Stimulated activated CD4-positive, alpha-beta T cell treated with anti-CD3 and anti-CD28 coated beads, Interleukin-12 subunit alpha, Interleukin-12 subunit beta, amount 100 ng/mL, for 4 hours (primary cell): ENCODE results near the gene FARS2.
"Not testable (repeated sequence)": the region's sequence is repeated elsewhere in the genome, so short reads cannot be mapped to it uniquely, and the experiment has no call there.

ENCODE experiments used
- DNase-seq: peaks from one replicate; pipeline ENCODE4 v3.0.0-alpha.2; 2020

The FARS2 gene

GRCh38 chr6:5776104-5776503 lies 514.8 kb downstream of the FARS2 start:
- DNase-seq = no peak

GRCh38 chr6:5776706-5777390 lies 515.5 kb downstream of the FARS2 start:
- DNase-seq = no peak

DNA sequence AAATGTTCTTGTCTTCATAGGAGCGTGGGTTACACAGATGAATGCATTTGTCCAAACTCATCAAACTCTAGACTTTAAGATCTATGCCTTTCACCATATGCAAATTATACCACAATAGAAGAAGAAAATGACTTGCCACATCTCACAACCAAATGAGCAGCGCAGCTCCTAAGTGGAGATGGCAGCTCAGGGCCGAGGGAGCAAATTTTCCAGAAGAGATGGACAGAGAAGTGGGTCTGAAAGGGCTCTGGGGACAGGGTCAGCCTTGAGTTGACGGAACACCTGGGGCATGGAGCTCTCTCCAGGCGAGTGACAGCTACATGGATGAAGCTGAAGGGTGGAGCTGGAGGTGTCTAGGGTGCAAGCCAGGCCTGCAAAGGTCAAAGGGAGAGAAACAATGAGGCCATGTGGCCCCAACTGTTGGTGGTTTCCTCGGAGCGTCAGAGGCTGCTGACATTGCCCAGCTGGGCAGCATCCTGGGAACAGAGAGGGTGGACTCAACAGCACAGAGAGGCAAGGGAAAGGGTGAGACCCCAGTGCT lies 517.1 kb downstream of the FARS2 start:
- DNase-seq = no peak

GRCh38 chr6:5778906-5779305 lies 517.6 kb downstream of the FARS2 start:
- no peak for DNase-seq

- no peak for DNase-seq
These were observed 519.7 kb downstream of the FARS2 start for GRCh38 chr6:5781019-5781418.

GRCh38 chr6:5781966-5782556 lies 520.7 kb downstream of the FARS2 start:
- DNase-seq = no peak

GRCh38 chr6:5782783-5783547 lies 521.7 kb downstream of the FARS2 start:
- DNase-seq = no peak

DNA sequence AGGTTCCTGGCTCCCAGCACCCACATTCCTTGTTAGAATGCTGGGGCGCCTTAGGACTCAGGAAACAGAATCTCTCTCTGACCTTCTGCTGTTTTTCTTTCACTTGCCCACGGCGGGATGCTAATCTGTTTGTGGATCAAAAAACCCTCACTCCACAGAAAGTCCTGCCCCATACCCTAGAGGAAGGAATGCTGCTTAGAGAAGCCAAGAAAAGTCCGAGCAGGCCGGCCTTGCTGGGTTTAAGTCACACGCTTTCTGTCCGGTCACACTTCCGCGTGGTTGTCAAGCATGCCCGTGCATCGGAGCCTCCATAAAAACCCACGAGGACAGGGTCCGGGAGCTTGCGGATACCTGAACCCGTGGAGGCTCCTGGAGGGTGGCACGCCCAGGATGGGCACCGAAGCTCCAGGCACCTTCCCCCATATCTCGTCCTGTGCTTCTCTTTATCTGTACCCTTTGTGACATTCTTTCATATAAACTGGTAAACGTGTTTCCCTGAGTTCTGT lies 522.3 kb downstream of the FARS2 start:
- no peak for DNase-seq

- no peak for DNase-seq
These were observed 523.9 kb downstream of the FARS2 start for GRCh38 chr6:5785249-5785648.

DNA sequence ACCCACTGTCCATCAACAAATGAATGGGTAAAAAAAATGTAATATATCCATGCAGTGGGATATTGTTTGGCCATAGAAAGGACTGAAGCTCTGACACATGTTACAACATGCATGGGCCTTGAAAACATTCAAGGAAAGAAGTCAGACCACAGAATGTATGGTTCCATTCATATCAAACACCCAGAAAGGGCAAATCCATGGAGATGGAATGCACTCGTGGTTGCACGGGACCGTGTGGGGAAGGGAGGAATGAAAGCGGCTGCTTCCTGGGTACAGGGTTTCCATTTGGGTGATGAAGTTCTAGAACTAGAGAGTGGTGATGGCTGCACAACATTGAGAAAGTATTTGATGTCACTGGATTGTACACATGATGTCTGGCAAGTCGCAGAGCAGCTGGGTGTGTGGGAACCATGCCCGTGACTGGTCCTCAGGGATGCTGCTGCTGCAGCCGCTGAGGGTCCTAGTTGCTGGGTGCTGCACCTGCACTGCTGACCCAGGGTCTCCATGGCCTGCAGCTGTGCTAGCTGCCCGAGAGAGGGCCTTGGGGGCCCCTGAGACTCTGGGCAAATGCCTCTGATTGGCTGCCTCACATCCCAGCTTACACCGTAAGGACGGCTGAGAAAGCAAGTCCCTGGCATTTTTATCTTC lies 525.1 kb downstream of the FARS2 start:
- DNase-seq = no peak

DNA sequence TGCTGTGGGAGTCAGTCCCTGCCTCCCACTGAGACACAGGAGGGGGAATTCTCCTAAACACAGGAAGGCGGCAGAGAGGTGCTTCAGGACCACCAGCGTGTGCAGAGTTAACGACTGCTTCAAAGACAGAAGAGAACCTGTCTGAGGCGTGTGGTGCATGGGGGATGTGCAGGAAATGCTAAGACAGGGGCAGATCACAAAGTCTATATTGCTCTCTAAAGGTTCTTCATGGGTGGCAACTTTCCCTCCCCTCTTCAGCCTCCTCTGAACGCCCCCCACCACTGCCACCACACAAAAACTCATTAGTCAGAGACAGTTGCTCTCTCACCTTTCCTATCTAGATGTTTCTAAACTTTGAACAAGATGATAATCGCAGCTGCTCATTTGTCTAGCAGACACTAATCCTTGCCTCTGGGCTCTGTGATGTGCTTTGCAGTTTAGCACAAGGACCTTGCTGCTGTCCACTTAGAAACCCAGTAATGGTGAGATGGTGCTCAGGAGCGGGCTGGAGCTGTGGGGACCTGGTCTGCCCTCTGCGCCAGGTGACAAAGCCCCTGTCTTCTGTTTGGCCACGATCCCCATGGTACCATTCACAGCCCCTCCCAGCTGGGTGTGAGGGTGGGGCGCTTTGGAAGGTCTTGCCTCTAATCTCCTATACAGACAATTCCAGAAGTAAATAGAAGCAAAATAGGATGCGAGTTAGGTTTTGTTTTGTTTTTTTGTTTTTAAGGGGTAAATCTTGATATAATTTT lies 525.8 kb downstream of the FARS2 start:
- DNase-seq = no peak

- not testable (repeated sequence) for DNase-seq
These were observed 528.1 kb downstream of the FARS2 start for GRCh38 chr6:5789426-5789825.

- DNase-seq = not testable (repeated sequence)
These were observed 535.2 kb downstream of the FARS2 start for GRCh38 chr6:5796555-5796954.

- not testable (repeated sequence) for DNase-seq
These were observed 545.1 kb downstream of the FARS2 start for GRCh38 chr6:5806406-5806805.

- no peak for DNase-seq
These were observed 548.1 kb downstream of the FARS2 start for GRCh38 chr6:5809450-5809849.

DNA sequence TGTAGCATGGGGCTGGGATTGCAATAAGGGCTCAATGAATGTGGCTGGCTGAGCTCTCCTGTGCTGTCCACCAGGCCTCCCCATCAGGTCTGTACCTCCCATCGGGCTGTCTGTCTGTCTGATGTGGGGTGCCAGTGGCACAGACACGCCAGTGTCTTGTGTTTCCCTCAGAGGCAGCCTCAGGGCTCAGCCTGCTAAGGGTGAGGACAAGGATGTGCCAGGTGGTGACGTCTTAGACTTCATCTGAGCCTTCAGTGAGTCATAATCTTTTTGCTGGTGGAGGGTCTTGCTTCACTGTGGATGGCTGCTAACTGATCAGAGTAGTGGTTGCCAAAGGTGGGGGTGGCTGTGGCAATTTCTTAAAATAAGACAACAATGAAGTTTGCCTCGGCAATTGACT lies 550.7 kb downstream of the FARS2 start:
- no peak for DNase-seq

GRCh38 chr6:5813625-5814027 lies 552.3 kb downstream of the FARS2 start:
- no peak for DNase-seq

- DNase-seq = no peak
These were observed 552.8 kb downstream of the FARS2 start for GRCh38 chr6:5814116-5814515.

- DNase-seq = no peak
These were observed 553.6 kb downstream of the FARS2 start for GRCh38 chr6:5814901-5815300.

DNA sequence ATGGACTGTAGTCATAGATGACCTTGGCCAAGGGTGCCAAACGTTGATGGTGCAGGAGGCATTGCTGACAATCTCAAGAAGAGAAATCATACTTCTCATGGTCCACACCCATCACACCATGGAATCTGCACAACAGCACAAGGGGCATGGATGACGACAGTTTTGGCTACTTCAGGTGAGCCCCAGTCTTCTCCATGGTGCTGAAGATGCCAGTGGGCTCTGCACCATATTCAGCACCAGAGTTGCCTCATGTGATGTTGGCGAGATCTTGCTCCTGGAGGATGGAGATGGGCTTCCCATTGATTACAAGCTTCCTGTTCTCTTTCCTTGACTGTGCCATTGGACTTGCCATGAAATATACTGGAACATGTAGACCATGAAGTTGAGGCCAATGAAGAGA lies 556.6 kb downstream of the FARS2 start:
- DNase-seq = no peak

- no peak for DNase-seq
These were observed 557.6 kb downstream of the FARS2 start for GRCh38 chr6:5818959-5819358.
